Left lung (tissue), 10 donors: ENCODE measurements around the gene HDLBP. TPM values are rescaled to one million over a fixed set of nuclear protein-coding genes. Genes with fewer than 3 reads are reported as not detected.

Experiments used
- ATAC-seq: fragments of 200-7000 bp; cut with Tn5 transposase; one replicate; pipeline ENCODE4 v1.9.1; 2020; ENCODE audit warnings: moderate library complexity
- DNase-seq, 4 donors: peaks; one replicate each; pipeline ENCODE4 v3.0.0-alpha.2; 2013 to 2020
- H3K27ac ChIP-seq, 2 donors: fragments of 200-600 bp; sonication (generic) in 1 of 2; one replicate each; pipeline versions ENCODE4 v1.5.0 to v1.8.0; 2020 to 2021
- H3K27me3 ChIP-seq, 2 donors: fragments of 200-600 bp; sonication (generic) in 1 of 2; one replicate each; pipeline versions ENCODE4 v1.5.0 to v1.8.0; 2020 to 2021
- H3K36me3 ChIP-seq, 2 donors: fragments of 200-600 bp; sonication (generic) in 1 of 2; one replicate each; pipeline versions ENCODE4 v1.5.0 to v1.8.0; 2020 to 2021
- H3K4me1 ChIP-seq, 2 donors: fragments of 200-600 bp; one replicate each; pipeline ENCODE4 v1.8.0; 2021
- H3K4me3 ChIP-seq, 2 donors: fragments of 200-600 bp; sonication (generic) in 1 of 2; one replicate each; pipeline versions ENCODE4 v1.5.0 to v1.8.0; 2020 to 2021; ENCODE audit warnings: mild to moderate bottlenecking in 1 of 2
- H3K9me3 ChIP-seq, 2 donors: fragments of 200-600 bp; sonication (generic) in 1 of 2; one replicate each; pipeline versions ENCODE4 v1.5.0 to v1.8.0; 2020 to 2021
- CTCF ChIP-seq, 2 donors: fragments of 200-600 bp; sonication (generic) in 1 of 2; IDR thresholded peaks; one replicate each; pipeline versions ENCODE4 v1.5.0 to v1.8.0; 2021; ENCODE audit warnings: antibody characterized with exemption in 2 of 2
- intact Hi-C, 2 donors: fragments of 100-400 bp; cut with DNase I; formaldehyde crosslinking; loops; one replicate each; pipeline versions ENCODE4 v1.11.2 to v1.14.2; 2022
- polyA plus RNA-seq, 6 donors: library from polyadenylated mRNA; unstranded; fragments of 120-200 nt; gene quantifications; one replicate each; pipeline ENCODE4 v1.2.1, GENCODE V29; 2013; ENCODE audit not compliant: insufficient read length in 6 of 6
- total RNA-seq, 2 donors: library from RNA; stranded (reverse); fragmentation: NEBNext Ultra II Directional; extraction: Animal tissue kit (Norgen Biotek cat#: 25700); gene quantifications; one replicate each; pipeline ENCODE4 v1.2.1, GENCODE V29; 2021
- donor health status: DM: no; HTN: yes; CAD: no.
- donor health status: DM: no; HTN: no; CAD: no.

Gene HDLBP
- total and polyA plus RNA-seq, 8 donors, result 369 to 567 (median 401) TPM

- intact Hi-C loops, result no loop called here
- Histone ChIP-seq H3K4me3 (peak overlapping the region; percentile 28 to 40), H3K27ac (peak overlapping the region; percentile 72 to 76), H3K4me1 (peaks cover 7 to 19% of the 10 kb centered on the region in 2 donors), H3K27me3 (peaks cover 0 to 13% of the 10 kb centered on the region in 2 donors), H3K9me3 (no peaks in the 10 kb centered on the region), H3K36me3 (no peaks in the 10 kb centered on the region)
- TF ChIP-seq CTCF (IDR thresholded peaks at IDR 0.05), result no peak
- ATAC-seq (peak; percentile 80), DNase-seq (peak; percentile 66 to 90 (median 75))
These were observed 98.0 kb downstream of the HDLBP start for GRCh38 chr2:241217320-241218031.

GRCh38 chr2:241216211-241216761 is 99.2 kb downstream of the HDLBP start:
- no peaks in the 10 kb centered on the region for H3K36me3 ChIP-seq
- ATAC-seq, result no peak
- intact Hi-C loops, result no loop called here

GRCh38 chr2:241215421-241215820 is 100.1 kb downstream of the HDLBP start:
- H3K4me1 ChIP-seq, result peaks cover 7 to 19% of the 10 kb centered on the region in 2 donors
- no peak for DNase-seq
- H3K4me3 ChIP-seq, result no peak overlapping the region
- no peak for ATAC-seq
- H3K27me3 ChIP-seq, result peaks cover 0 to 13% of the 10 kb centered on the region in 2 donors
- intact Hi-C loops, result no loop called here
- no peaks in the 10 kb centered on the region for H3K9me3 ChIP-seq
- no peak overlapping the region for H3K27ac ChIP-seq
- no peaks in the 10 kb centered on the region for H3K36me3 ChIP-seq
- no peak for TF ChIP-seq CTCF (IDR thresholded peaks at IDR 0.05)

More at GRCh38 chr2:241216211-241216761, 99.2 kb downstream of the HDLBP start:
- no peaks in the 10 kb centered on the region for H3K9me3 ChIP-seq
- H3K27ac ChIP-seq, result no peak overlapping the region
- TF ChIP-seq CTCF (IDR thresholded peaks at IDR 0.05), result no peak
- peak in 1 of 4 donors; percentile 59 for DNase-seq
- H3K27me3 ChIP-seq, result peaks cover 0 to 13% of the 10 kb centered on the region in 2 donors
- H3K4me1 ChIP-seq, result peaks cover 7 to 19% of the 10 kb centered on the region in 2 donors
- no peak overlapping the region for H3K4me3 ChIP-seq

- H3K36me3 ChIP-seq, result no peaks in the 10 kb centered on the region
- no peak for DNase-seq
- intact Hi-C loops, result no loop called here
- H3K27ac ChIP-seq, result no peak overlapping the region
- no peak for ATAC-seq
- no peak overlapping the region for H3K4me3 ChIP-seq
- no peaks in the 10 kb centered on the region for H3K9me3 ChIP-seq
- H3K4me1 ChIP-seq, result peaks cover 7 to 19% of the 10 kb centered on the region in 2 donors
- no peak for TF ChIP-seq CTCF (IDR thresholded peaks at IDR 0.05)
- peaks cover 0 to 13% of the 10 kb centered on the region in 2 donors for H3K27me3 ChIP-seq
These were observed 100.7 kb downstream of the HDLBP start for GRCh38 chr2:241214766-241215165.

GRCh38 chr2:241214209-241214608 is 101.3 kb downstream of the HDLBP start:
- no peaks in the 10 kb centered on the region for H3K36me3 ChIP-seq
- peaks cover 7 to 16% of the 10 kb centered on the region in 2 donors for H3K4me1 ChIP-seq
- H3K27ac ChIP-seq, result no peak overlapping the region
- H3K27me3 ChIP-seq, result peaks cover 0 to 13% of the 10 kb centered on the region in 2 donors
- no peak for TF ChIP-seq CTCF (IDR thresholded peaks at IDR 0.05)
- intact Hi-C loops, result no loop called here
- no peak overlapping the region for H3K4me3 ChIP-seq
- ATAC-seq (no peak), DNase-seq (no peak)
- H3K9me3 ChIP-seq, result no peaks in the 10 kb centered on the region
